Stimulated activated CD4-positive, alpha-beta T cell treated with anti-CD3 and anti-CD28 coated beads, Interleukin-15, amount 100 ng/mL, for 1 hour (primary cell): Measurements from ENCODE around the gene MYL4.
"Not testable (repeated sequence)": the region's sequence is repeated elsewhere in the genome, so short reads cannot be mapped to it uniquely, and the experiment has no call there.

Source experiments
- DNase-seq, 2 donors: peaks; one replicate each; pipeline ENCODE4 v3.0.0-alpha.2; 2020; ENCODE audit warnings: low read depth in 1 of 2, low spot score in 1 of 2

Gene MYL4

DNA sequence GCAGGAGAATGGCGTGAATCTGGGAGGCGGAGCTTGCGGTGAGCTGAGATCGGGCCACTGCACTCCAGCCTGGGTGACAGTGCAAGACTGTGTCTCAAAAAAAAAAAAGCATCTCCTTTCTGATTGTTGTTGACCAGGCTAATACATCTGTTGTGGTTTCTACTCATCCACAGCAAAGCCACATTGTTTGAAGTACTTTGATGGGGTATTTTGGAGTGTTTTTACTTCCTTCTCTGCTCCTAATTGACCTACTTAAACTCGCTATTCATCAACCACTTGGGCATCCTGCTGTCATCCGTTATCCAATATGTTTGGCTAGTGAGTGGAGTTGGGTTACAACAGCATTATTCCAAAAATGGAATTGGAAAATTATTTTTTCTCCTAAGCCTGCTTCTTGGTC, 16.6 kb upstream of the MYL4 start:
- DNase-seq, result no peak

DNA sequence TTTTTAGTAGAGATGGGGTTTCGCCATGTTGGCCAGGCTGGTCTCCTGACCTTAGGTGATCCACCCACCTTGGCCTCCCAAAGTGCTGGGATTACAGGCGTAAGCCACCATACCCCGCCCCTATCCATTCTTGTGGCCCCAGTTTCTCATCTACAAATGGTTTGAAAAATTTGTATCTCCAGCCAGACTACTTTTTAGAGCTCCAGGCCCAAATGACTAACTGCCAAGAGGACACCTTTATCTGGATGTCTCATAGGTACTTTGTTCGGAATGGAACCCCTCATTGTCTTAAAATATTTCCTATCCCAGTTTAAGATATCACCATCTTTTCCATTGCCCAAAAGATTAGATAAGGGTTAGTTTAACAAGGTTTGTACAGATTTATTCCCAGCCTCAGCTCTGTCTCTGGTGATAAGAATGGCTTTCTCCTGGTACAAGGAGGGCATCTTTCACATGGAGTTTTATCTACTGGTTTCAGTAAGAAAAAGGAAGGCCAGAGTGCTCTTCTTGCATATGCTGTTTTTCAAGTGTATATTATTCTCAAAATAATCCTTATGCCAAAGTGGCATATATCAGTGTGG, 15.1 kb upstream of the MYL4 start:
- DNase-seq, result no peak

DNA sequence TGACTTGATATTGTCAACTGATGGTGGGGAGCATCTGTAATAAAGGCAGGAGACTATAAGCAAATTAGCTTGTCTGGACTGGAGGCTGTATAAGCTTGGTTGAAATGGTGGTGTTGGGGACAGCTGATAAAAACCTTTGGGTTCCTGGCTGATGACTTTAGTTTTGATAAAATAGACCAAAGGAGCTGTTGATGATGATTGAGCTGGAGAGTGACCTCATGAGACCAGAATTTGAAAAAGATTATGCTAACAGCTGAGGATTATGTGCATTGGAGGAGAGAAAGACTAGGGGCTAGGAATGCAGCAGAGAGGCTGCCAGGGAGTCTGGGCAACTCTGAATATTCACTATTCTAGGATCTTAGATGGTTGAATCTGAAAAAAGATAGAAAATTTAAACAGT, 11.3 kb upstream of the MYL4 start:
- no peak for DNase-seq

DNA sequence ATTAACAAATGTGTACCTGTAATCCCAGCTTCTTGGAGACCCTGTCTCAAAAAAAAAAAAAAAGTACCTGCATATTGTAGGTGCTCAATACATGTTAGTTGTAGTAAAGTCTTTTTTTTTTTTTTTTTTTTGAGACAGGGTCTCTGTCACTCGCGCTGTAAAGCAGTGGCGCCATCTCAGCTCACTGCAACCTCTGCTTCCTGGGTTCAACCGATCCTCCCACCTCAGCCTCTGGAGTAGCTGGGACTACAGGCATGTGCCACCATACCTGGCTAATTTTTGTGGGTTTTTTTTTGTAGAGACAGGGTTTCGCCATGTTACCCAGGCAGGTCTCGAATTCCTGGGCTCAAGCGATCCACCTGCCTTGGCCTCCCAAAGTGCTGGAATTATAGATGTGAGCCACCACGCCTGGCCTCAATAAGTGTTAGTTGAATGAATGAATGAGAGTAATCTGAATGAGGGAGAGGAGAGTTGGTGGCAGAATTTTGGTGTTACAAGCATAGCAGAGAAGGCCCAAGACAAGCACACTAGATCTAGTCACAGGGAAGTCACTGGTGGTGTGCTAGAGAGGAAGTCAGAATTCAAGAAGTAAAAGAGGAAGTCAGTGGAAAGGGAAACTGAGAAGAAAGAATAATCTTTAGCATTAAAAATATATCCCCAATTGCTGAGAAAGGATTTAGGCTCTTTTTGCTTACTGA, 9.4 kb upstream of the MYL4 start:
- no peak for DNase-seq

DNA sequence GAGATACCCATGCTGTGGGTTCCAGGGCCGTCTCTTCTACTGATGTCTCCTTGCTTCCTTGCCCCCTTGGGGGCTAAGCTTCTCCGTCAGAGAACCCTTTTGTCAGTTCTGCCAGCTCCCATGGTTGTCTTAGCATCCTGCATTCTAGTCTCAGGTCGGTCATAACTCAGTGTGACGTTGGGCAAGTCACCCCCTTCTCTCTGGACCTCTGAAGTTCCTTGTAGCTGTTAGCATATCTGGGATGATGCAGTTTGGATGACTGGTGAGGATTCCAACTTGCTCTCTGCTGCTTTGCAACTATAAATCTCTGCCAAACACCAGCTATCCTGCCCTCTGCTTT, 8.9 kb upstream of the MYL4 start:
- DNase-seq, result no peak

DNA sequence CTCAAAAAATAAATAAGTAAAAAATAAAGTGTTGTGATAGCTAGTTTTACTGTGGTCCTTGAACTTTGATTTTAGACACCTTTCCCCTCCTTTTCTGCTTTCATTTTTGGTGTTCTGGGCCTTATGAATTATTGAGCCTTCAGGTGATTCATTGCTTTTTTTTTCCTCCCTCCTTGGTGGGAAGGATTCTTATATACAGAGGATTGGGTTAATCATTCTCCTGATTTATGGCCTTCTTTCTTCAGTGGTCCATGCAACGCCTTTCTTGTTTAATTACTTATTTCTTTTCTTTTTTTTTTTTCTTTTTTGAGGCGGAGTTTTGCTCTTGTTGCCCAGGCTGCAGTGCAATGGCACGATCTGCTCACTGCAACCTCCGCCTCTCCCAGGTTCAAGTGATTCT, 8.0 kb upstream of the MYL4 start:
- no peak for DNase-seq

DNA sequence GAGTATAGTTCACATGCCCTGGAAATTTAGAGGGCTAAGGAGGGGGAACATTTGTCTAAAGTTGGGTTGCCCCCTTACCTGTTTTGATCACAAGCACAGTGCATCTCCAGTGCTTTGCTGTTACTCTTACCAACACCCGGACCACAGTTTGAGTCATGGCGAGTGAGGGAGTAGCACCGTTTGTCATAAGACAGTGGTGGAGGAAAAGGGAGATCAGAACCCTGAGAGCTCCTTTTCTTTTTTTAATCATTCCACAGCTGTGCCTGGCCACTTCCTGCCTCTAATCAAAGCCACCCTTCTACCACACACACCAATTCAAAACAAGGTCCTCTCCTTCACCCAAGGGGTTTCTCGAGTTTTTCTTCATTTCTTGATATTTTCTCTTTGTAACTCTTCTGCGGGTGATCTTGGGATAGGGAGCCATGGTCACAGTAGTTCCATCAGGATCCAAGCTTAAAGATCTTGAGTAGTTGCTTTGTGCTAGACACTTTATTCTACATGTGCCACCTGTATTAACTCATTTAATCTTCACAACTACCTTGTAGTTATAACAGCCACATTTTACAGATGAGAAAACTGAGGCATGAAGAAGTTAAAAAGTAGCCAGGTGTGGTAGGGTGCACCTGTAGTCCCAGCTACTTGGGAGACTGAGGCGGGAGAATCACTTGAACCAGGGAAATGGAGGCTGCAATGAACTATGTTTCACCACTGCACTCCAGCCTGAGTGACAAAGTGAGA, 5.0 kb upstream of the MYL4 start:
- DNase-seq, result no peak

DNA sequence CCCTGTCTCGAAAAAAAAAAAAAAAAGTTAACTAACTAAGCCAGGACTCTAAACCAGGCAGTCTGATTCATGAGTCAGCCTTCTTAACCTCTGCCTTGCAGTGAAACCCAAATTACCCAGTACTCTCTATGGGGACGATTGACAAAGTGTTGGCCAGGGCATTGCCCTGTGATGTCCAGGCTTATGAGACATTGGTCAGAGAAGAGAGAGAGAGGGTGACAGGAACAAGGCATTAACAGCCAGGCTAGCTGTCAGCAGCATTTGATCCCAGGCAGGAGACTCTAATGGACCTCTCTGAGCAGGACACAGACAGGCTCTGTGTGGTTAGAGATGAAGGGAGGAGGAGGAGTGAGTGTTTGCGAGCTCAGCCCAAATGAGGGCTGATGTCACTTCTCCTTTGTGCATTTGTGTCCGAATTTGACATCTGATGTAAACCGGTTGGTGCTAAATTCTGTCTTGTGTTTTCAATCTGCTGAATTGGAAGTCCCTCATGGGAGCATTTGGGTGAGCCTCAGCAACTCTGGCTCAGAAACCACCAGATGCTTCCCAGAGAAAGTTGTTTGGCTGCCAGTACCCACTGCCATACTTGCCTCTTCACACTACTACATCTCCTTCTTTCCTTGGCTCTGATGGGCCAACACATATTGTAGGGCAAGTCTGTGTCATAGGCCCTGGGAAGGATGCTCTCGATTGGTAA, 4.3 kb upstream of the MYL4 start:
- no peak for DNase-seq

GRCh38 chr17:47205419-47205963, 3.7 kb upstream of the MYL4 start:
- peak in 1 of 2 donors; percentile 31 for DNase-seq

DNA sequence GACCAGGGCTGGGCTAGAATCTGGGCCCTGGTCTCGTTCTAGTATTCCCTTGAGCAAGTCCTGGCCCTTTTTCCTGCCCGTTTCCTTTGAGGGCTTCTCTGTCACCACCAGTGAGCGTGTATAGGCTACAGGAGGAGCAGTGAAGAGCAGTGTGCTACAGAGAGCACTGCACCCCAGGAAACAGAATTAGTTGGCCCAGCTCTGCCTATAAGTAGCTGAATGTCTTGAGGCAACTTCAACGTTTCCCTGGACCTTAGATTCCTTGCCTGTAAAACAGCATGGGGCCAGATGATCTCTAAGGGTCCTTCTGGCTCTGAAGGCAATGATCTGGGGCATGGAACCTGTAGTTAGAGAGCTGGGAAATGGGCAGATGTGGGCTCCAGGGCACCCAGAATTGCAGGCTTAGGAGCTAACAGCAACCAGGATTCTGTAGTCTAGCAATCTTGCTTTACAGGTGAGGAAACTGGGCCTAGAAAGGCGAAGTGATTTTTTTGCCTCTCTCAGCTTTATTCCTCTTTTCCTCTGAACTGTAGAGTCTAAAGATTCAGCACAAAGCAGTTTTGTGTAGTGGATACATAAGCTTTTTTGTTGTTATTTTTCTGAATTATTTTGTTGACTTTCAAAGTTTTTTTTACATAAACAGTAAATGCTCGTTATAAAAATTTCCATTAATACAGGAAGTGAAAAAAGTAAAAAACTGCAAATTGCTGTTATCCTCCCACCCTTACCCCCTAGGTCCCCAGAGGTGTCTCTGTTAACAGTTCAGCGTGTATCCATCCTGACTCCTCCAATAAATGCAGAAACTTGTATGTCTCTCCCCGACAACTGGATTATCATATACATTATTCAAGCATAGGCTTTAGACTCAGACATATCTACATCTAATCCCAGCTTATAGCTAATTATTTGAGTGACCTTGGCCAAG, 1.7 kb upstream of the MYL4 start:
- DNase-seq, result no peak

- DNase-seq, result no peak
These were observed 351 bp downstream of the MYL4 start for GRCh38 chr17:47209499-47209898.

- DNase-seq, result no peak
These were observed 957 bp downstream of the MYL4 start for GRCh38 chr17:47210105-47210504.

- no peak for DNase-seq
These were observed 1.6 kb downstream of the MYL4 start for GRCh38 chr17:47210779-47211178.

GRCh38 chr17:47212458-47212857, 3.3 kb downstream of the MYL4 start:
- DNase-seq, result no peak

DNA sequence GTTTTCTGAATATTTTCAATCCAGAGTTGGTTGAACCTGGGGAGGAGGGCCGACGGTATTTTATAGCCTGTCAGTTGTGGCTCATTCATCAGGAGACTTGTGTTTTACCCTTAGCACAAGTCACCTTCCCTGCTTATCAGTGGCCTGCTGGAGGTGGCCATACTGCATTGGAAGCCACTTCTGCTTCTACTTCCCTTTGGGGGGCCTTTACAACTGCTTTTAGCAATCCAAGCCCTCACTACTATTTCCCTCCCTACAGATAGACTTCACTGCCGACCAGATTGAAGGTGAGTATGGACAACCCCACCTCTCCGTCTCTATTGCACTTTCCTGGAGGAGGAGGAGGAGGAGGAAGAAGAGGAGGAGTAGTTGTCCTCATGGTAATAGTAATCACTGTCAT, 4.4 kb downstream of the MYL4 start:
- DNase-seq, result no peak

- DNase-seq, result no peak
These were observed 5.8 kb downstream of the MYL4 start for GRCh38 chr17:47214931-47215330.

DNA sequence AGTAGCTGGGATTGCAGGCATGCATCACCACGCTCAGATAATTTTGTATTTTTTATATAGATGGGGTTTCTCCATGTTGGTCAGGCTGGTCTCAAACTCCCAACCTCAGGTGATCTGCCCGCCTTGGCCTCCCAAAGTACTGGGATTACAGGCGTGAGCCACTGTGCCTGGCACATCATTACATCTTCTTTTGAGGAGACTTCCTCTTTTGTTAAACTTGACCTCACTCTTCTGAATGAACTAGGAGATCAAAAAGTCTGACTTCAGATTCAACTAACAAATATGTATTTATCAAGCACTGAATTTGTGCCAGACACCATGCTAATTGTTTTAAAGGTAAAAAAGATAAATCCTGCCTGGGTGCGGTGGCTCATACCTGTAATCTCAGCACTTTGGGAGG, 7.7 kb downstream of the MYL4 start:
- not testable (repeated sequence) for DNase-seq

- DNase-seq, result not testable (repeated sequence)
These were observed 8.1 kb downstream of the MYL4 start for GRCh38 chr17:47217279-47217678.

GRCh38 chr17:47218896-47219430, 9.8 kb downstream of the MYL4 start:
- DNase-seq, result no peak
